SH-SY5Y (cell line): ENCODE measurements around the gene ZNF829.

Source experiments
- GATA2 ChIP-seq: IDR thresholded peaks from 2 replicates; pipeline ENCODE4 v1.6.1; 2011; ENCODE audit warnings: mild to moderate bottlenecking, low read depth, low read length
- GATA3 ChIP-seq: IDR thresholded peaks from 2 replicates; pipeline ENCODE4 v1.6.1; 2011; ENCODE audit warnings: low read depth, mild to moderate bottlenecking, low read length, moderate library complexity

DNA sequence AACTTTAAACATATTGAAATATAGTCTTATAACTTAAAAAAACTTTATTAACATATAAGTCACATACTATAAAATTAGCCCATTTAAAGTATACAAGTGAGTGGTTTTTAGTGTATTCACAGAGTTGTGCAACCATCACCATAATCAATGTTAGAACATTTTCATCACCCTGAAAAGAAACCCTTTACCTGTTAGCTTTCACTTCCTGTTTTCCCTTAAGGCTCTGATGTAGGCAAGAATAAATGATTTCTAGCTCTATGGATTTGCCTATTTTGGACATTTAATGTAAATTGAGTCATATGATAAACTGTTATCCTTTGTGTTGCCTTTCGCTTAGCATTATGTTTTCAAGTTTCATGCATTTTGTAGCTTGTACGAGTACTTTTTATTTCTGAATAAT, 15.6 kb upstream of the ZNF829 start:
- TF ChIP-seq GATA3 (no peak), GATA2 (no peak)
